Measurements from ENCODE around the gene CMTR2.

- no peak for TF ChIP-seq USF1 (CRISPR knock-in tag; IDR thresholded peaks at IDR 0.05)
- TF ChIP-seq MAX (CRISPR knock-in tag; IDR thresholded peaks at IDR 0.05) = no peak
- no peak for TF ChIP-seq ATF2 (CRISPR knock-in tag; IDR thresholded peaks at IDR 0.05; ENCODE audit: borderline replicate concordance, low read depth)
- TF ChIP-seq CBFB (CRISPR knock-in tag; IDR thresholded peaks at IDR 0.05; ENCODE audit: low read depth) = no peak
- TF ChIP-seq CTCF (IDR thresholded peaks at IDR 0.05) = no peak
- no peak for TF ChIP-seq NR1H2 (CRISPR knock-in tag; IDR thresholded peaks at IDR 0.05)
- no peak for TF ChIP-seq CREB1 (CRISPR knock-in tag; IDR thresholded peaks at IDR 0.05)
- TF ChIP-seq ZNF121 (CRISPR knock-in tag; IDR thresholded peaks at IDR 0.05) = no peak
- no peak for TF ChIP-seq SMAD3 (CRISPR knock-in tag; IDR thresholded peaks at IDR 0.05; ENCODE audit: borderline replicate concordance)
- no peak for TF ChIP-seq ZNF232 (CRISPR knock-in tag; IDR thresholded peaks at IDR 0.05)
- TF ChIP-seq IRF1 (CRISPR knock-in tag; IDR thresholded peaks at IDR 0.05) = no peak
These were observed 8.1 kb upstream of the CMTR2 start for GRCh38 chr16:71297341-71297634.

Measured in WTC11 (cell line).